NCI-H1694 (cell line): ENCODE results near the gene POLR3E.
"Not testable (repeated sequence)": the region's sequence is repeated elsewhere in the genome, so short reads cannot be mapped to it uniquely, and the experiment has no call there.

Experiments
- DNase-seq: peaks from one replicate; lab custom pipeline; 2025; lab: John Stamatoyannopoulos, UW

Gene POLR3E

DNA sequence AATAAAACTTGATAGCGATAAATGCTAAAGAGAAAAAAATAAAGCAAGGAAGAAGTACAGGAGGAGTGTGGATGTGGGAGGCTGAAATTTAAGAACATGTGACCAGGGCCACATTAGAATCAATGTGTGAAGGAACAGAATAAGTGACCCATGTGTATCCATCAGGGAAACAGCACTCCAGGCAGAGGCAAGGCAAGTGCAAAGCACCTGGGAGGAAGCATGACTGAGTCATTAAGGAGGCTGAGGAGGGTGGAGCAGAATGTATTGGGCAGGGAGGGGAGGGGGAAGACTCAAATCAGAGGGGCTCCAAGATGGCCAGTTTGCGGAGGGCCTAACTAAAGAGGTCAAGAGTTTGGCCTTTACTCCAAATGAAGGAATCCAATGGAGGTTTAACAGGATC, 69.2 kb downstream of the POLR3E start:
- no peak for DNase-seq

DNA sequence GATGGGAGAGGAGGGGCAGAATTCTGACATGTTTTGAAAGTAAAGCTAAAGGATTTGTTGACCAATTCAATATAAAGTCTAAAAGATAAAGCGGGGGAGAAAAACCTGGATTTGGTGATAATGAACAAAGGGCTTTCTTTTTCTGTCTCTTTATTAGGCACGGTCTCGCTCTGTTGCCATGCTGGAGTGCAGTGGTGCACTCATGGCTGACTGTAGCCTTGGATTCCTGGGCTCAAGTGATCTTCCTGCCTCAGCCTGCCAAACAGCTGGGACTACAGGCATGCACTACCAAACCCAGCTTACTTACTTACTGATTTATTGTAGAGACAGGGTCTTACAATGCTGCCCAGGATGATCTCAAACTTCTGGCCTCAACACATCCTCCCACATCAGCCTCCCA, 69.7 kb downstream of the POLR3E start:
- DNase-seq = no peak

DNA sequence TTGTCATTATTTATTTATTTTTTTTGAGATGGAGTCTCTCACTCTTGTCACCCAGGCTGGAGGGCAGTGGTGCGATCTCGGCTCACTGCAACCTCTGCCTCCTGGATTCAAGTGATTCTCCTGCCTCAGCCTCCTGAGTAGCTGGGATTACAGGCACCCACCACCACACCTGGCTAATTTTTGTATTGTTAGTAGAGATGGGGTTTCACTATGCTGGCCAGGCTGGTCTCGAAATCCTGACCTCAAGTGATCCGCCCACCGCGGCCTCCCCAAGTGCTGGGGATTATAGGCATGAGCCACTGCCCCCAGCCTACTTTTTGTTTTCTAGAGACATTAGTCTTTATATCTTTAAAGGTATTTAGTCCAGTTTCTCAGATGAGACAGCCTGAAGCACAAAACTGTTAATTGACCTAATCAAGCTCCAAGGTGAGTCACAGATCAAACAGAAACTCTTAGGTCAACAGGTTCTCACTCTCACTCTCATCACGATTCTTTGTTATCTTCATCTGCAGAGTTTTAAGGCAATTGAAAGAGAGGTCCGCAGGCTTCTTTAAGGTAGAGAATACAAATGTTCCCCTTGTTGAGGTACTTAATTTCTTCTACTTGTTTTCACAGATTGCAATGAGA, 71.1 kb downstream of the POLR3E start:
- not testable (repeated sequence) for DNase-seq

DNA sequence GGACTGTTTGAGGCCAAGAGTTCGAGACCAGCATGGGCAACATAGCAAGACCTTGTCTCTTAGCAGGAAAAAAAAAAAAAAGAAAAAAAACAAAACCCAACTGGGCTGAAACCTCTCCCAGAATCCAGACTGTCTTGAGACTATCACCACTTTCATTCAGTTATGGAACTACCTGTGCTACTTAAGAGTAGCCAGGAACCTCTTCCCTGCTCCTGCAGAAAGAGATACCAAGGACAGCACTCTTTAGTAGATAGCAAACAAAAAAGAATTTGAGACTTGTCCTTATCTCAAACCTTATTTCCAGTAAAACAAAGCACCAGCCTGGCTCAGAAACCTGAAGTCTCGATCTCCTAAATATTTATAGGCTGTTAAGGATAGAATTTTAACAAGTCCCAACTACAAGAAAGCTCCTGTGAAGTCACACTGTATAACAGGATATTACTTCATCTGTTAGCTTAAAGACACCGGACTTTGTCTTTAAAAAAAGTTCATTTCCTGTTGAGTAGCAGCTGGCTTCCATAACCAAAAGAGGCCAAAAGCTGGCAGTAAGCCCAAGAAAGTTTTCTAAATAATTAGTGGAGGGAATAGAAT, 72.1 kb downstream of the POLR3E start:
- DNase-seq = no peak

DNA sequence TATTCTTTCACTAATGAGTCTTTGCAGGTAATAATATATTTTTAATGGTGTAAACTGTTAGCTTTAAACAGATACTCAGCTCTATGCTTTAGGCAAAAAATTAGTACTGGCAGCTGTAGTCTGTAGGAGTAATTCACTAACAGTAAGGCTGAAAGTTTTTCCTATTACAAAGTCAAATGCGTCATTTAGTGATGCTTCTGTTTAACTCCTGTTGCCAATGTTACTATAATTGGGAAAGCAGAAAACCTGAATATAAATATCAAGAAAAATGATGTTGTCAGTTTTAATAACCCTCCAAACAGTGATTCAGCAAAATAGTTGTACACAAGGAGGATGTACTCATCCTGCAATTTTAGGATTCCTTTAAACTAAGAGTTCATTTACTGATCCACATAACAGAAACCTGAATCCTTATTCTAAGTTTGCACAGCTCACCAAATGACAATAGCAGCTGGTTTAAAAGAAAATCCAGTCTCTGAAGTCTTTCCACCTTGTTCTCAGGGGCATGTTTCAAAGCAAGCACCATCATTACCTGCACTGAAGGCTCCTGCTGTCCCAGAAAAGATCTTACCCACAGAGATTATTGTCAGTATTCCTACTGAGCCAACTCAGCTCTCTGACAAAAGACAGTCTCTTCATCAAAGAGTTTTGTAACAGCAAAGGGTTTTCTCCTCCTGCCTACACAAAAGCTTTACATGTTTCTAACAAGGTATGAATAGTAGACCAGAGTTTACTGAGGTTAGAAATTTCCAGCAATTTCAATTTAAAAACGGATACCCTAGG, 73.0 kb downstream of the POLR3E start:
- DNase-seq = no peak

DNA sequence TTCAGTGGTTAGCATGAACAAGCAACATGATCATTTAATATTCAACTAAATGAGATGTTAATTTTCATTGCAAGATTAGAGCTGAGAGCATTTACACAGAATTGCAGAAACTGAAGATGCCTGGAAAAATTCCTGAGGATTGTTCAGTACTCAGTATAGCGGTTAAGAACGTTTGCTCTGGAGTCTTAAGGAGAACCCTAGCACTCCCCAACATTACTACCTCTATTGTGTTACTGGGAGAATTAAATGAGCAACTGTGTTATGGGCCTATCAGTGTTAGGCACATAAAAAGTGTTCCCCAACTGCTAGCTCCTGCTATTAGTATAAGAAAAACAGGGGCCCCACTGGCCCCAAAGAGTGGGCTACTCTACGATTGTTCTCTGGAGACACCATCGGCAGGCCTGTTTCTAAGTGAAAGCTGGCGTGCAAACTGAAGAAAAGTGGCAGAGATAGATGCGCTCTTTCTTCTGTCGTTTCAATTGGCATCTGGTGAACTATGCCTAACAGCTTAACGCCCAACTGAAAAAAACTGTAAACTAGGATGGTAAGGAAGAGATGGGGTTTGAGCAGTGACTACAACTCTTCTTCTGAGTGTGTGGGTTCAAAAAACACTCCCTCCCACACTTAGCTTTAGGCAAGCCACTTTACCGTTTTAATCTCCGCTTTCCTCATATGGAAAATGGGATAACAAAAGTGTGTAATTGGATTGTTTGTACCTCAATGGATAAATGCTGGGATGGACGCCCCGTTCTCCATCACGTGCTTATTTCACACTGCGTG, 75.9 kb downstream of the POLR3E start:
- DNase-seq = no peak

DNA sequence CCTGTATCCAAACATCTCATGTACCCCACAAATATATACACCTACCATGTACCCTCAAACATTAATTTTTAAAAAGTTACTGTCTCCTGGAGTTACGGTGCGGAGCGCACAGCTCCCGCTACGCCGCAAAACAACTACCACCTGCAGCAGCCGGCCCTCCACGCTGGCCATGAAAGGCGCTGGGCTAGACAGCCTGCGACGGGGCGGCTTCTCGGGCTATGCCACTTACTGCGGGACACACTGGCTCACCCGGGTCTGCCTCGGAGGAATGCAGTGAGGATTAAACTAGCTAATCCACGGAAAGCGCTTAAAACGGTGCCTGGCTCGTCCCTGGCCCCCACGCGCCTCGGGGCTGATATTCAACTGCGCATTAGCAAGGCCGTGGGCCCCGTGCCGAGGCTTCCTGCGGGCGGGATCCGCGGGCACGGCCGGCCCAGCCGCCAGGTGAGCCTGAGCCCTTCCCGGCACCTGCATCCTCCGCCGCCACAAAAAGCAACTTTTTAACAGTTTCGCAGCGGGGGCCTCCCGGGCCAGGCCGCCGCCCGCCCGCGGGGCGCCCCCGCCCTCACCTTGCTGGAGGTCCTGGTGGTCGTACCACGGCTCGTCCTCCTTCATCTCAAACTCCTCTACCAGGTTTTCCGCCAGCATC, 76.6 kb downstream of the POLR3E start:
- DNase-seq = no peak

DNA sequence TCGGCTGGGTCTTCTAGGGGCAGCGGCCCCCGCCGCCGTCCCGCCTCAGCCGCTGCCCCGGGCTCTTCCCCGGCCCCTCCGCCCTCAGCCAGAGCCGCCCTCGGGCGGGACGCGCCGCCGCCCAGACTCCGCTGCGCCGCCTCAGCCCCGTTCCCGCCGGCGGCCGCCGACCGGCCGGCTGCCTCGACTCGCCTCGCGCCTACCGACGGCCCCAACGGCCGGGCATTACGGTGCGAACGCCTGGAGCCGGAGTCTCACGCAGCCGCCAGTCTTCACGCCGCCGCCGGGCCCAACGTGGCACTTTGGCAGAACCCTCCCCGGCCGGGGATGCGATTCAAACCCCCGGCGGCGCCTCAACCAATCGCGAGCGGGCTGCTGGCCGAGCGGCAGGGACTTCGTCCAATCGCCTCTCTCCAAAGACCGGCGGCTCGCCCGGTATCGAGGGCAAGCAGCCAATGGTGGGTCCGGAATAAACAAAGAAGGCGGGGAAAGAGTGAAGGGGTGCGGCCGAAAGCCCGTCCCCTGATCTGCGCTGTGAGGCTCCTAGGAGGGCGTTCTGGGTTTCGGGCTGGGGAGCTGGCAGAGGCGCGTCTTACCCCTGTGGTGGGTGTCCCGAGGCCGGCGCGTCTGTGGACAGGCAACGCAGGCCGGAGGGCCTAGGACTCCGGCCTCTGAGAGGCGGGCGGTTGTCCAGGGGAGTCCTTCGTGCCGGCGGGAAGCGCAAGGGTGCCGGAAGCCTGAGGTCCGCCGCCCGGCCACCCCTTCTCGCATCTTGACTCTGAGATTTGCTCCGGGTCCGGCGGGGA, 77.3 kb downstream of the POLR3E start, which contains the start of gene CDR2:
Gene CDR2 (minus strand): TSS at position 309 of the 806 bp plus-strand sequence. CDS start 310 bp downstream, outside the sequence.
- peak; percentile 89 for DNase-seq

DNA sequence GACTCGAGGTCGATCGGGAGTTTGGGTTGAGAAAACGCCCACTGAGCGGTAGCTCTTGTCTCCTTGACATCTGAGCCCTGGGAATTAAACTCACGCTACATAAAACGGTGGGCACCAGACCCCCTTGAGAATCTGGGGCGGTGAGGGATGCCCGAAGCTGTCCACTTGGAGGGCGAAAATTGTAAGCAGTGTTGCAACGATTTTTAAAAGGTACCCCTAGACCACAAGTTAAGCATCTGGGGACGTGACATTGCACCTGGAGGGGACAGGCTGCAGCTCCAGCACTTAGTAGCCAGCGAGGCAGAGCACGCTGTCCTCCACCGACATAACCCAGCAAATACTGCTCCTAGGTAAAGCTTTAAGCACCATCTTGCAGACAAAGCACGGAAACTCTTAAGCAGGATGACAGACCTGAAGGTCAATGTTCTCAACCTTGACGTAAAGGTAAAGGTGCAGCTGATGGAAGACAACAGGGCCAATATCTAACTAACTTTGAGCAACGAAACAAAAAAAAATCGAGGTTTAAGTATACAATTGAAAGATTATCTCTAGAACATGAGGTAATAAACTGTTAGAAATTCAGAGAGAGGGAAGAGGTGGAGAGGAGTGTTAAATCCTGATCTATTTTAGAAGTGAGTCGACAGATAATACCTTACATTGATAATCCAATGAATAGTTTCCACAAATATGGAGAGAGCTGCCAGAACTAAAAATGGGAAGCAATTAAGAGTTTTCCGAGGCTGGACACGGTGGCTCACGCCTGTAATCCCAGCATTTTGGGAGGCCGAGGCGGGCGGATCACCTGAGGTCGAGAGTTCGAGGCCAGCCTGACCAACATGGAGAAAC, 78.1 kb downstream of the POLR3E start:
- DNase-seq = no peak

DNA sequence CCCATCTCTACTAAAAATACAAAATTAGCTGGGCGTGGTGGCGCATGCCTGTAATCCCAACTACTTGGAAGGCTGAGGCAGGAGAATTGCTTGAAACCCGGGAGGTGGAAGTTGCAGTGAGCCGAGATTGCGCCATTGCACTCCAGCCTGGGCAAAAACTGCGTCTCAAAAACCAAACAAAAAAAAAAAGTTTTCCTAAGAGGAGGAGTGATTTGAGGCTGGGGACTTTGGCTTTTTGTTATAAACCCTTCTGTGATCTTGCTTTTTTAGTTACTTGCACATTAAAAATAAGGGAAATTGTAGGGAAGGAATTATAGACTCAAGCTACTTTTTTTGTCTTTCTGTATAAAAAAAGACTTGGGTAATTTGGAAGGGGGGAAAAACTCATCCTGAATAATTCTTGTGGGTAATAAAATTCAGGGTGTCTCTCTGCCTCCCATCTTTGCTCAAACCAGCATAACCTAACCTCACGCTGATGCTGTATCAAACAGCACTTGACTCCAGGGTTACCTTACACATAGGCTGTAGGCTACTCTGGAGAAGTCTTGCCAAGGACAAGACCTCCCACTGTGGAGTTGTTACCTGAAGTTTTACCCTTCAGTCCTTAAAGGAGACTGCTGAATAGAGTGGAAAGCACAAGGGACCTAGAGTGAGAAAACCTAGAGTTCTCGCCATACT, 78.9 kb downstream of the POLR3E start:
- no peak for DNase-seq

DNA sequence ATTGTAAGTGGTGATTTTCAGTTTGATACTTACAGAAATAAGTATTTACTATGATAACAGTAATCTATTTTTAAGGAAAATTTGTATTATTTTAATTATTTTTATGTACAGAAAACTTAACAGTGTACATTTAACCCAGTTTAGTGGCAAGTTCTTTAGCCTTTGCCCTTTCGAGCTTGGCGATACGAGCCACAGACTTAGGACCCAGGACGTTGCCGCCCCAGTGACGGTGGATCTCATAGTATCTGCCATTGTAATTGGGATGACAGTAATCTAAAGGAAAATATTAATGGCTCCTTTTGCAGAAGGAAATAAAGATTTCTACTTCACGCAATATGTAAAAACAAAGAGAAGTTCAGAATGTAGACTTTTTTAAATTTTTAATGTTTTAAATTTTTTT, 82.4 kb downstream of the POLR3E start:
- no peak for DNase-seq

DNA sequence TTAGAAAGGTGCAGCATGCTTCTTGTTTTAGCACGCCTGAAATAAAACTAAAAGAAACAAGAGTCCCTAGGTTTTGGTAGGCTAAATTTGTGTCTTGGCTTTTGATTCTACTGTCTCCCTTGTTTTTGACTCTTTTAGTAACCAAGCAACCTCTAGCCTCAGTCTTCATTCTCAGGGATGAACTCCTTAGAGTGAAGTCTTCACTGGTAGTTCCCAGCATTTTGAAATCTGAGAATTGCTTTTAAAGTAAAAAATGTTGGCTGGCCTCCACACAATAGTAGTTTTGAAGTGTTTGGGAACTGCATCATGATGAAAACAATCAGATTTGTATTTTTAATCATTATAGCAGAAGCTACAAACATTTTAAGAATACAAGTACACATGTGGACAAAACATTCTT, 83.3 kb downstream of the POLR3E start:
- no peak for DNase-seq

DNA sequence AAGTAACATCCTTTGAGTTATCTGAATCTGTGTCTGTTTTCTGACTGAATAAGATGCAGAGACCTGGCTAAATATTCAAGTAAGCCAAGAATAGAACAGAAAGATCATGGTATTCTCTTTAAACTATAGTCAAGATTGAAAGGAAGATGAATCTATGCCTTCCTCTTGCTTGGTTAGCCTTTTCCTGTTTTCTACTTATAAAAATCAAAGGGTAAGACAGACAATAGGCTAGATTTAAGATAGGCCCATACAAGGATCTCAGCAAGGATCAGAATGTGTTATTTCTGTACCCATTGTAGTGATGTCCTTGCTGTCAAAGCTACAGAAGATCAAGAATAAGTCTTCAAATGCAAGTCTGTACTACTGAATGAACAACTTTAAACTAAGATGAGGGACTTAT, 84.2 kb downstream of the POLR3E start:
- no peak for DNase-seq

DNA sequence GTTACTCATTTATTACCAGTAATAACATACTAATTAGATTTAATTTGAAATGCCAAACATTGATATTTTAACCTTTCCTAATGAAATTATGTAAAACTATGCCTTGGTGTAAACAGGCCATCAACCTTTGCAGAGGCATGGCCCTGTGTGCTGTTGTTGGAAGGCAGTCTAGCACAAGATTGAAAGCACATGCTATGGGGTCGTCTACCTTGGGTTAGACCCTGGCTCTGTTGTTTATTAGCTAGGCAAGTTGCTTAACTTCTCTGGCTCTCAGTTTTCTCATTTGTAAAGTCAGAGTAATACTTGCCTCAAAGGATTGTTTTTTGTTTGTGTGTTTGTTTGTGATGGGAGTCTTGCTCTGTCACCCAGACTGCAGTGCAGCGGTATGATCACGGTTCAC, 86.6 kb downstream of the POLR3E start:
- DNase-seq = no peak
